Measurements from ENCODE around the gene PRKAA2.

The PRKAA2 gene

DNA sequence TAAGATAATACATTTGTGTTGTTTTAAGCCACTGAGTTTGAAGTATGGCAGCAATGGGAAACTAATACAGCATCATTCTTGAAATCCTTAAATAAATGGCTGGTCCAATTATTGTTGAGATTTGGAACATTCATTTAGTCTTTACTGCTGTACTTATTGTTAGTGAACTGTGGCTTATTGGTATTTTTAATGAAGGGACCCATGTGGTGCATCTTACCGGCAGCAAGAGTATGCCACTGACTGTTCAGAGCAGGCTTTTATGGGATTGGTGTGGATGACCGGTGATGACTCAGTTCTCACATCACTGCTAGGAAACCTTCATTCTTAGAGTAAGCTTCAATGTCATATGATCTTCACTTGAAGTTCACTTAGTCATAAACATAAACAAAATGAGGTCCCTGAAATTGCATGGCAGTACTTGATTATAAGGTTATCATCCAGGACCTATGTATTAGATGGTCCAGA is 31.5 kb downstream of the PRKAA2 start:
- H3K36me3 ChIP-seq (ENCODE audit: insufficient read depth, low read length): no peaks in the 10 kb centered on the region
- no peak for DNase-seq
- H2AFZ ChIP-seq (ENCODE audit: low read depth, low read length): no peak overlapping the region
- TF ChIP-seq, protein P1, sequence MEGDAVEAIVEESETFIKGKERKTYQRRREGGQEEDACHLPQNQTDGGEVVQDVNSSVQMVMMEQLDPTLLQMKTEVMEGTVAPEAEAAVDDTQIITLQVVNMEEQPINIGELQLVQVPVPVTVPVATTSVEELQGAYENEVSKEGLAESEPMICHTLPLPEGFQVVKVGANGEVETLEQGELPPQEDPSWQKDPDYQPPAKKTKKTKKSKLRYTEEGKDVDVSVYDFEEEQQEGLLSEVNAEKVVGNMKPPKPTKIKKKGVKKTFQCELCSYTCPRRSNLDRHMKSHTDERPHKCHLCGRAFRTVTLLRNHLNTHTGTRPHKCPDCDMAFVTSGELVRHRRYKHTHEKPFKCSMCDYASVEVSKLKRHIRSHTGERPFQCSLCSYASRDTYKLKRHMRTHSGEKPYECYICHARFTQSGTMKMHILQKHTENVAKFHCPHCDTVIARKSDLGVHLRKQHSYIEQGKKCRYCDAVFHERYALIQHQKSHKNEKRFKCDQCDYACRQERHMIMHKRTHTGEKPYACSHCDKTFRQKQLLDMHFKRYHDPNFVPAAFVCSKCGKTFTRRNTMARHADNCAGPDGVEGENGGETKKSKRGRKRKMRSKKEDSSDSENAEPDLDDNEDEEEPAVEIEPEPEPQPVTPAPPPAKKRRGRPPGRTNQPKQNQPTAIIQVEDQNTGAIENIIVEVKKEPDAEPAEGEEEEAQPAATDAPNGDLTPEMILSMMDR (IDR thresholded peaks at IDR 0.05; ENCODE audit: borderline replicate concordance, extremely low read depth, low read length, poor library complexity, severe bottlenecking): no peak
- TF ChIP-seq EZH2 (IDR thresholded peaks at IDR 0.05; ENCODE audit: borderline replicate concordance, low read depth, low read length, severe bottlenecking): no peak
- no peak overlapping the region for H3K9ac ChIP-seq (ENCODE audit: low read depth, low read length)
- H3K4me2 ChIP-seq (ENCODE audit: insufficient read depth, low read length): no peak overlapping the region
- ATAC-seq (ENCODE audit: insufficient read depth, low read depth): no peak
- no peaks in the 10 kb centered on the region for H3K4me1 ChIP-seq (ENCODE audit: insufficient read depth, low read length)
- no peak overlapping the region for H3K27ac ChIP-seq (ENCODE audit: low read length)
- peaks cover 2% of the 10 kb centered on the region for H3K27me3 ChIP-seq (ENCODE audit: insufficient read depth, low read length, poor library complexity)
- H3K4me3 ChIP-seq (ENCODE audit: low read depth in 1 of 2, low read length in 2 of 2): no peak overlapping the region
- H3K9me3 ChIP-seq (ENCODE audit: insufficient read depth, low read length, severe bottlenecking): no peaks in the 10 kb centered on the region
- H4K20me1 ChIP-seq (ENCODE audit: insufficient read depth, low read length): no peaks in the 10 kb centered on the region
- no peaks in the 10 kb centered on the region for H3K79me2 ChIP-seq (ENCODE audit: insufficient read depth, low read length)

DNA sequence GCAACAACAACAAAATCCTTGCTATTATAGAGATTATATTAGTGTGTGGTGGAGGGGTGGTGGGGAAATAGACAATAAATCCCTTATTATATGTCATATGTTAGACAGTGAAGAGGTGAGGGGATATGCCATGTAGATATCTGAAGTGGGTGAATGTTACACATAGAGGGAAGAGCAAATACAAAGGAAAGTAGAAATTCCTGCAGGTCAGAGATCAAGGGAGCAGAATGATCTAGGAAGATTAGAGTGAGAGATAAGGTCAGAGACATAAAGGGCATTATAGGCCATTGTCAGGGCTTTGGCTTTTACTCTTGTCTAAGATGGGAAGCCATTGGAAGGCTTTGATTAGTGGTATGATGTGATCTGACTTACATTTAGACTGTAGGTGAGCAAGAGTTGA is 38.5 kb downstream of the PRKAA2 start:
- no peak overlapping the region for H2AFZ ChIP-seq (ENCODE audit: low read depth, low read length)
- no peak for ATAC-seq (ENCODE audit: insufficient read depth, low read depth)
- H3K4me1 ChIP-seq (ENCODE audit: insufficient read depth, low read length): no peaks in the 10 kb centered on the region
- H3K27me3 ChIP-seq (ENCODE audit: insufficient read depth, low read length, poor library complexity): peaks cover 6% of the 10 kb centered on the region
- H3K9me3 ChIP-seq (ENCODE audit: insufficient read depth, low read length, severe bottlenecking): no peaks in the 10 kb centered on the region
- no peak overlapping the region for H3K4me3 ChIP-seq (ENCODE audit: low read depth in 1 of 2, low read length in 2 of 2)
- H3K36me3 ChIP-seq (ENCODE audit: insufficient read depth, low read length): no peaks in the 10 kb centered on the region
- H3K27ac ChIP-seq (ENCODE audit: low read length): no peak overlapping the region
- H3K4me2 ChIP-seq (ENCODE audit: insufficient read depth, low read length): no peak overlapping the region
- H3K9ac ChIP-seq (ENCODE audit: low read depth, low read length): no peak overlapping the region
- DNase-seq: no peak
- TF ChIP-seq, protein P1 (IDR thresholded peaks at IDR 0.05; ENCODE audit: borderline replicate concordance, extremely low read depth, low read length, poor library complexity, severe bottlenecking): no peak
- no peak for TF ChIP-seq EZH2 (IDR thresholded peaks at IDR 0.05; ENCODE audit: borderline replicate concordance, low read depth, low read length, severe bottlenecking)
- no peaks in the 10 kb centered on the region for H4K20me1 ChIP-seq (ENCODE audit: insufficient read depth, low read length)
- no peaks in the 10 kb centered on the region for H3K79me2 ChIP-seq (ENCODE audit: insufficient read depth, low read length)

DNA sequence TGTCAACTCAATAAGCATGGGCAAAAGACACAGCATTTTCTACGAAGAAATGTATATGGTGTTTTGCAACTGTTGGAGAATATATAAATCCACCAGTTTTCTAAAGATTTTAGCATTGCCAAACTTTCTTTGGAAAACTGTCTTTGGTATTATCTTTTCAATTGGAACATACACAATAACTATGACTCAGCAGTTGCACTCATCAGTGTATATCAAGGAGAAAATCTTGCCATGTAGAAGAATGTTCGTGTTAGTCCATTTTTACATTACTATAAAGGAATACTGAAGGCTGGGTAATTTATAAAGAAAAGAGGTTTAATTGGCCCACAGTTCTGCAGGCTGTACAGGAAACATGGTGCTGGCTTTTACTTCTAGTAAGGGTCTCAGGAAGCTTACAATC is 41.1 kb downstream of the PRKAA2 start:
- Histone ChIP-seq H3K4me1 (ENCODE audit: insufficient read depth, low read length) (no peaks in the 10 kb centered on the region), H3K4me3 (ENCODE audit: low read depth in 1 of 2, low read length in 2 of 2) (no peak overlapping the region), H3K27me3 (ENCODE audit: insufficient read depth, low read length, poor library complexity) (peaks cover 4% of the 10 kb centered on the region), H4K20me1 (ENCODE audit: insufficient read depth, low read length) (no peaks in the 10 kb centered on the region), H3K9ac (ENCODE audit: low read depth, low read length) (no peak overlapping the region), H3K9me3 (ENCODE audit: insufficient read depth, low read length, severe bottlenecking) (no peaks in the 10 kb centered on the region), H2AFZ (ENCODE audit: low read depth, low read length) (no peak overlapping the region), H3K27ac (ENCODE audit: low read length) (no peak overlapping the region), H3K4me2 (ENCODE audit: insufficient read depth, low read length) (no peak overlapping the region), H3K79me2 (ENCODE audit: insufficient read depth, low read length) (no peaks in the 10 kb centered on the region), H3K36me3 (ENCODE audit: insufficient read depth, low read length) (no peaks in the 10 kb centered on the region)
- ATAC-seq (ENCODE audit: insufficient read depth, low read depth): no peak
- TF ChIP-seq, protein P1 (IDR thresholded peaks at IDR 0.05; ENCODE audit: borderline replicate concordance, extremely low read depth, low read length, poor library complexity, severe bottlenecking): no peak
- TF ChIP-seq EZH2 (IDR thresholded peaks at IDR 0.05; ENCODE audit: borderline replicate concordance, low read depth, low read length, severe bottlenecking): no peak
- no peak for DNase-seq

DNA sequence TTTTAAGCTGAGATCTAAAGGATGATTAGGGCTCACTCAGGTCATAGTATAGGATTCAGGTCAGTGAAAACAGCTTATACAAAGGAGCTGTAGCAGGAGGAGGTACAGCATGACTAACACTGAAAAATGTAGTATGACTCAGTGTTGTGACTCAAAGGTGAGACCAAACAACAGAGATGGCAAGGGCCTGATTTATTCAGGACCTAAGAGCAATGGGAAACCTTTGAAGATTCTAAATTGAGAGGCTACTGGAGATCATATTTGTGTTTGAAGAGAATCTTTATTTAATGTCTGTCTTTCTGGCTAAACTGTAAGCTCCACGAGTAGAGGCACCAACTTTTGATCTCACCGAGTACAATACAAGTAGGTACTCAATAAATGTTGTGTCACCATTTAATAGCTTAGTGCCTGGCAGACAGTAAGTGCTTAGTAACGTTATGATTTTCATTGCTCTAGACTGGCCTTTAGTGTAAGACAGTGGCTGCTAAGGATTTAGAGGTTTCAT is 43.5 kb downstream of the PRKAA2 start:
- Histone ChIP-seq H3K4me2 (ENCODE audit: insufficient read depth, low read length) (no peak overlapping the region), H3K4me3 (ENCODE audit: low read depth in 1 of 2, low read length in 2 of 2) (no peak overlapping the region), H3K36me3 (ENCODE audit: insufficient read depth, low read length) (no peaks in the 10 kb centered on the region), H3K9me3 (ENCODE audit: insufficient read depth, low read length, severe bottlenecking) (no peaks in the 10 kb centered on the region), H2AFZ (ENCODE audit: low read depth, low read length) (no peak overlapping the region), H3K79me2 (ENCODE audit: insufficient read depth, low read length) (no peaks in the 10 kb centered on the region), H3K27ac (ENCODE audit: low read length) (no peak overlapping the region), H4K20me1 (ENCODE audit: insufficient read depth, low read length) (no peaks in the 10 kb centered on the region), H3K27me3 (ENCODE audit: insufficient read depth, low read length, poor library complexity) (peaks cover 7% of the 10 kb centered on the region), H3K9ac (ENCODE audit: low read depth, low read length) (no peak overlapping the region), H3K4me1 (ENCODE audit: insufficient read depth, low read length) (no peaks in the 10 kb centered on the region)
- ATAC-seq (ENCODE audit: insufficient read depth, low read depth) (no peak), DNase-seq (no peak)
- TF ChIP-seq, protein P1 (IDR thresholded peaks at IDR 0.05; ENCODE audit: borderline replicate concordance, extremely low read depth, low read length, poor library complexity, severe bottlenecking): no peak
- TF ChIP-seq EZH2 (IDR thresholded peaks at IDR 0.05; ENCODE audit: borderline replicate concordance, low read depth, low read length, severe bottlenecking): no peak
